Body of pancreas (tissue), 4 donors: ENCODE results near the gene TRERF1. TPM values are rescaled to one million over a fixed set of nuclear protein-coding genes. Genes with fewer than 3 reads are reported as not detected.

Experiments used
- ATAC-seq: fragments of 150-250 bp; one replicate; pipeline ENCODE4 v1.9.1; 2016
- DNase-seq, 4 donors: peaks; one replicate each; pipeline ENCODE4 v3.0.0-alpha.2; 2019
- H3K27ac ChIP-seq, 4 donors: fragments of 200-600 bp; sonication (generic); 1 replicate in 3 of 4; 2 replicates in 1 of 4; pipeline versions ENCODE4 v1.5.1 to v1.6.1; 2016 to 2019; ENCODE audit warnings: mild to moderate bottlenecking in 1 of 4, mixed read lengths in 1 of 4, moderate library complexity in 1 of 4
- H3K27me3 ChIP-seq, 2 donors: fragments of 200-600 bp; sonication (generic); one replicate each; pipeline ENCODE4 v1.6.0; 2016; ENCODE audit warnings: mild to moderate bottlenecking in 1 of 2
- H3K36me3 ChIP-seq, 2 donors: fragments of 200-600 bp; sonication (generic); replicated peaks in 1 of 2; 2 replicates each; pipeline ENCODE4 v1.5.1; 2016; ENCODE audit warnings: low read depth in 2 of 2; ENCODE audit not compliant: insufficient read depth in 1 of 2
- H3K4me1 ChIP-seq: fragments of 200-600 bp; sonication (generic); one replicate; pipeline ENCODE4 v1.6.0; 2016
- H3K4me3 ChIP-seq, 2 donors: fragments of 200-600 bp; sonication (generic); 1 replicate in 1 of 2; 2 replicates in 1 of 2; pipeline ENCODE4 v1.5.1; 2016 to 2019
- H3K9me3 ChIP-seq, 3 donors: fragments of 200-600 bp; sonication (generic); 1 replicate in 2 of 3; 2 replicates in 1 of 3; pipeline ENCODE4 v1.5.1; 2016
- CTCF ChIP-seq, 7 experiments: fragments of 450-650 bp in 4 of 7; fragments of 200-600 bp in 3 of 7; sonication (generic) in 3 of 7; IDR thresholded peaks; one replicate each; pipeline ENCODE4 v1.5.1; 2016 to 2019; ENCODE audit warnings: antibody characterized with exemption in 7 of 7
- POLR2A ChIP-seq, 3 donors: fragments of 450-650 bp; IDR thresholded peaks; one replicate each; pipeline ENCODE4 v1.6.1; 2016; ENCODE audit warnings: antibody characterized with exemption in 3 of 3, mild to moderate bottlenecking in 2 of 3
- WGBS, 2 donors: methylation state at CpG; one replicate each; pipeline ENCODE4 v1.1.5; 2017; 5-methylcytosine and 5-hydroxymethylcytosine counted together
- intact Hi-C: fragments of 100-400 bp; cut with DNase I; formaldehyde crosslinking; loops from one replicate; pipeline ENCODE4 v1.15.1; 2023
- total RNA-seq, 2 donors: library from RNA; depleted of rRNA; stranded (reverse); fragments of >200 nt; gene quantifications; one replicate each; pipeline ENCODE4 v1.1.0, GENCODE V29; 2016

TRERF1 gene
- total RNA-seq, 2 donors from 2014 or later = 2.3 to 3.4 TPM

- no peak overlapping the region for H3K4me3 ChIP-seq
- no peak for TF ChIP-seq CTCF (IDR thresholded peaks at IDR 0.05)
- no peak for TF ChIP-seq POLR2A (IDR thresholded peaks at IDR 0.05)
- no peak for DNase-seq
- H3K36me3 ChIP-seq = no peaks in the 10 kb centered on the region
- no peak for ATAC-seq
- 94% methylated on average over 4 of the region's 4 CpGs; no CpG with 5 or more reads in 1 of the 2 donors for WGBS, 2 donors
- no peak overlapping the region for H3K27ac ChIP-seq
- H3K4me1 ChIP-seq = no peaks in the 10 kb centered on the region
- H3K27me3 ChIP-seq = no peaks in the 10 kb centered on the region
- H3K9me3 ChIP-seq = no peaks in the 10 kb centered on the region
- intact Hi-C loops = no loop called here
Measured at GRCh38 chr6:42184475-42184874, 267.3 kb downstream of the TRERF1 start.

DNA sequence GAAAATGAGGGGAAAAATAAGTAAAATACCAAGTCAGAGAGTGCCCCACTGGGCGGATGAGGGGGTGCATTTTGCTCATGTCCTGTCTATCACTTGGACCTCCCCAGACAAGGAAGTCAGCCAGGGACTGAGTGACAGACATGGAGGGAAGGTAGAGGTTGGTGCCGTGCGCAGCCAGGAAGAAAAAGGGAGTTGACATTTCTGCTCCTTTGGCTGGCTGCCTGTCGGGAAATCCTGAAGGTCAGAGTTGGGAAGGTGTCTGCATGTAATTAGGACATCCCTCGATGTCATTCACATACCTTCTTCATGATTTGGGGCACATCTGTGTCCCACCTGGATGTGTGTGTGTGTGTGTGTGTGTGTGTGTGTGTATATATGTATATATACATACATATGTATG is 269.6 kb downstream of the TRERF1 start:
- WGBS, 2 donors = 26% methylated on average over 5 of the region's 5 CpGs
- intact Hi-C loops = no loop called here
- Histone ChIP-seq H3K4me1 (no peaks in the 10 kb centered on the region), H3K27me3 (no peaks in the 10 kb centered on the region), H3K9me3 (no peaks in the 10 kb centered on the region), H3K36me3 (no peaks in the 10 kb centered on the region), H3K4me3 (no peak overlapping the region), H3K27ac (no peak overlapping the region)
- TF ChIP-seq CTCF (IDR thresholded peaks at IDR 0.05) (no peak), POLR2A (IDR thresholded peaks at IDR 0.05) (no peak)
- ATAC-seq (no peak), DNase-seq (peak in 2 of 4 donors; percentile 7 to 21)

GRCh38 chr6:42179945-42180313 is 271.8 kb downstream of the TRERF1 start:
- H3K4me3 ChIP-seq = no peak overlapping the region
- no peak for ATAC-seq
- no peaks in the 10 kb centered on the region for H3K27me3 ChIP-seq
- H3K4me1 ChIP-seq = no peaks in the 10 kb centered on the region
- intact Hi-C loops = no loop called here
- WGBS, 2 donors = 74 to 77% methylated on average over 3 of the region's 3 CpGs
- H3K9me3 ChIP-seq = no peaks in the 10 kb centered on the region
- DNase-seq = no peak
- no peak for TF ChIP-seq CTCF (IDR thresholded peaks at IDR 0.05)
- TF ChIP-seq POLR2A (IDR thresholded peaks at IDR 0.05) = no peak
- H3K36me3 ChIP-seq = no peaks in the 10 kb centered on the region
- no peak overlapping the region for H3K27ac ChIP-seq

DNA sequence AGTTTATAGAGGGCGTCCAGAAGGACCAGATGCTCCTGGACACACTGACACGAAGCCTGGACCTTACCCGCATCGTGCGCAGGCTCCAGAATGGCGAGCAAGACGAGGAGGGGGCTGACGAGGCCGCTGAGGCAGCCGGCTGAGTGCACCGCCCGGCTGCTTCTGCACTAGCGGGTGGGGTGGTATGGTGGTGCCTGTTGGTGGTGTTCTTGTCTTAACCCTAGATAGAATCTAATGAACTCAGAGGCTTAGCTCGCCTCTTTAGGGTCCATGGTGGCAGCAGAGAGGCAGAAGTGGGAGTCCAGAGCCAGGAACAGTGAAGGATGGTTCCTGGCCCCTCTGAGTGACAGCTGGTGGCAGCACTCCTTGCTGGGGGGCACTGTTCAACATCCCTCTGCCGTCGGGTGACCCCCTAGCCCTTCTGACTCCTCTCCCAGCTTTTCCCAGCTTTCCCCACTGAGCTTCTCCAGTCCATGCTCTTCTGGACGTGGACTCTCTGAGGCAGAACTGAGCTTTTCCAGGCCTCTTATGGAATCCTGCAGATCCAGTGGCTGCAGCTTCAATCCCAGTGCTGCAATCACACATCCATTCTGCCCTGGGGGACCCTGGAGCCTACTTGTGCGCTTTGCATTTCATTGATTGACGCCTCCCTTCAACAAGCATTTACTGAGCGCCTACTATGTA is 272.3 kb downstream of the TRERF1 start:
- no peak overlapping the region for H3K27ac ChIP-seq
- intact Hi-C loops = no loop called here
- H3K27me3 ChIP-seq = no peaks in the 10 kb centered on the region
- no peak overlapping the region for H3K4me3 ChIP-seq
- DNase-seq (no peak), ATAC-seq (no peak)
- H3K36me3 ChIP-seq = no peaks in the 10 kb centered on the region
- H3K4me1 ChIP-seq = no peaks in the 10 kb centered on the region
- TF ChIP-seq CTCF (IDR thresholded peaks at IDR 0.05) = no peak
- TF ChIP-seq POLR2A (IDR thresholded peaks at IDR 0.05) = no peak
- WGBS, 2 donors = 79 to 90% methylated on average over 17 to 20 of the region's 20 CpGs
- H3K9me3 ChIP-seq = no peaks in the 10 kb centered on the region
